Activated CD8-positive, alpha-beta memory T cell treated with anti-CD3 and anti-CD28 coated beads for 1 hour (primary cell): ENCODE results near the gene ABCA4.

ENCODE experiments used
- DNase-seq, 2 donors: peaks; one replicate each; pipeline ENCODE4 v3.0.0-alpha.2; 2020; ENCODE audit warnings: low read depth in 1 of 2; ENCODE audit errors: extremely low read depth in 1 of 2

The ABCA4 gene

GRCh38 chr1:94084547-94084946, 36.4 kb downstream of the ABCA4 start:
- no peak for DNase-seq

- no peak for DNase-seq
Measured at GRCh38 chr1:94084085-94084484, 36.9 kb downstream of the ABCA4 start.

GRCh38 chr1:94083681-94084080, 37.3 kb downstream of the ABCA4 start:
- no peak for DNase-seq

- no peak for DNase-seq
Measured at GRCh38 chr1:94081566-94082344, 39.2 kb downstream of the ABCA4 start.

GRCh38 chr1:94079989-94080388, 41.0 kb downstream of the ABCA4 start:
- no peak for DNase-seq

GRCh38 chr1:94079080-94079940, 41.6 kb downstream of the ABCA4 start:
- no peak for DNase-seq

GRCh38 chr1:94072840-94073522, 48.0 kb downstream of the ABCA4 start:
- no peak for DNase-seq

GRCh38 chr1:94071976-94072375, 49.0 kb downstream of the ABCA4 start:
- DNase-seq, result no peak

GRCh38 chr1:94071391-94071790, 49.6 kb downstream of the ABCA4 start:
- no peak for DNase-seq

GRCh38 chr1:94070865-94071264, 50.1 kb downstream of the ABCA4 start:
- DNase-seq, result no peak

GRCh38 chr1:94069919-94070285, 51.0 kb downstream of the ABCA4 start:
- no peak for DNase-seq

- DNase-seq, result no peak
Measured at GRCh38 chr1:94068999-94069918, 51.7 kb downstream of the ABCA4 start.

GRCh38 chr1:94068096-94068998, 52.6 kb downstream of the ABCA4 start:
- DNase-seq, result no peak

- no peak for DNase-seq
Measured at GRCh38 chr1:94067196-94067595, 53.8 kb downstream of the ABCA4 start.

GRCh38 chr1:94063379-94063778, 57.6 kb downstream of the ABCA4 start:
- no peak for DNase-seq

- DNase-seq, result no peak
Measured at GRCh38 chr1:94061513-94062443, 59.2 kb downstream of the ABCA4 start.

- no peak for DNase-seq
Measured at GRCh38 chr1:94060720-94061119, 60.2 kb downstream of the ABCA4 start.

- DNase-seq, result no peak
Measured at GRCh38 chr1:94058766-94059165, 62.2 kb downstream of the ABCA4 start.
